RWPE2 (cell line): Measurements from ENCODE around the gene MED28.

ENCODE experiments used
- ATAC-seq: fragments of 200-7000 bp; cut with Tn5 transposase; 3 replicates; pipeline ENCODE4 v1.9.1; 2021; ENCODE audit warnings: low read depth
- DNase-seq: peaks from one replicate; pipeline ENCODE4 v3.0.0-alpha.2; 2020; ENCODE audit warnings: low spot score
- H3K27ac ChIP-seq: fragments of 450-650 bp; 2 replicates; pipeline ENCODE4 v1.5.1; 2017; ENCODE audit warnings: mild to moderate bottlenecking; ENCODE audit not compliant: poor library complexity, severe bottlenecking
- H3K27me3 ChIP-seq: fragments of 250-450 bp; sonication (Bioruptor Pico); 2 replicates; pipeline ENCODE4 v1.5.1; 2021; ENCODE audit warnings: mild to moderate bottlenecking, moderate library complexity; ENCODE audit not compliant: insufficient read depth, poor library complexity, severe bottlenecking
- H3K36me3 ChIP-seq: fragments of 250-450 bp; sonication (Bioruptor Pico); 2 replicates; pipeline ENCODE4 v1.5.1; 2020; ENCODE audit warnings: low read depth, mild to moderate bottlenecking, moderate library complexity
- H3K4me1 ChIP-seq: fragments of 250-450 bp; sonication (Bioruptor Pico); 2 replicates; pipeline ENCODE4 v1.5.1; 2021; ENCODE audit warnings: mild to moderate bottlenecking, moderate library complexity; ENCODE audit not compliant: insufficient read depth, poor library complexity, severe bottlenecking
- H3K4me3 ChIP-seq: fragments of 250-450 bp; sonication (Bioruptor Pico); 2 replicates; pipeline ENCODE4 v1.5.1; 2021; ENCODE audit warnings: mild to moderate bottlenecking, moderate library complexity; ENCODE audit not compliant: severe bottlenecking
- H3K9me3 ChIP-seq: fragments of 250-450 bp; sonication (Bioruptor Pico); 2 replicates; pipeline ENCODE4 v1.5.1; 2021; ENCODE audit warnings: mild to moderate bottlenecking, moderate library complexity; ENCODE audit not compliant: severe bottlenecking
- TF ChIP-seq, protein P1 (sequence below): fragments of 450-650 bp; IDR thresholded peaks from one replicate; pipeline ENCODE4 v1.5.1; 2017; ENCODE audit warnings: mild to moderate bottlenecking, moderate library complexity; ENCODE audit not compliant: poor library complexity, severe bottlenecking

MED28 gene

DNA sequence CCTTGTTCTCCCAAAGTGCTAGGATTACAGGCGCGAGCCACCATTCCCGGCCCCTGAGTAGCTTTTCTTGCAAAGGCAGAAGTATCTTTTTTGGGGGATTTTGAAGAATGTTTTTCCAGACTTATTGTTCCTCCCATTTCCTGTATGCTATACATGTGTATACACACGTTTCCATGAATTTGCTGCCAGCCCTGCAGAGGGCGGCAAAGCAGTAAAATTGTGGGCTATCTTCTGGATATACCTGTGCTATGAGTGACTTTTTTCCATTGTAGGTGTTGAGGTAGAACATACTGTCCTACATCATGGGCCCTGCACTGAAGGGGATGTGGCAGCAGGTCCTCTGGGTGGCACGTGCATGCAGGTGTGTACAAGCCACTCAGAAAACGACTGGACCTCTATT is 16.9 kb upstream of the MED28 start:
- Histone ChIP-seq H3K4me1 (no peaks in the 10 kb centered on the region), H3K36me3 (peaks cover 71% of the 10 kb centered on the region), H3K4me3 (no peak overlapping the region), H3K27ac (no peak overlapping the region), H3K9me3 (no peaks in the 10 kb centered on the region), H3K27me3 (no peaks in the 10 kb centered on the region)
- TF ChIP-seq, protein P1, sequence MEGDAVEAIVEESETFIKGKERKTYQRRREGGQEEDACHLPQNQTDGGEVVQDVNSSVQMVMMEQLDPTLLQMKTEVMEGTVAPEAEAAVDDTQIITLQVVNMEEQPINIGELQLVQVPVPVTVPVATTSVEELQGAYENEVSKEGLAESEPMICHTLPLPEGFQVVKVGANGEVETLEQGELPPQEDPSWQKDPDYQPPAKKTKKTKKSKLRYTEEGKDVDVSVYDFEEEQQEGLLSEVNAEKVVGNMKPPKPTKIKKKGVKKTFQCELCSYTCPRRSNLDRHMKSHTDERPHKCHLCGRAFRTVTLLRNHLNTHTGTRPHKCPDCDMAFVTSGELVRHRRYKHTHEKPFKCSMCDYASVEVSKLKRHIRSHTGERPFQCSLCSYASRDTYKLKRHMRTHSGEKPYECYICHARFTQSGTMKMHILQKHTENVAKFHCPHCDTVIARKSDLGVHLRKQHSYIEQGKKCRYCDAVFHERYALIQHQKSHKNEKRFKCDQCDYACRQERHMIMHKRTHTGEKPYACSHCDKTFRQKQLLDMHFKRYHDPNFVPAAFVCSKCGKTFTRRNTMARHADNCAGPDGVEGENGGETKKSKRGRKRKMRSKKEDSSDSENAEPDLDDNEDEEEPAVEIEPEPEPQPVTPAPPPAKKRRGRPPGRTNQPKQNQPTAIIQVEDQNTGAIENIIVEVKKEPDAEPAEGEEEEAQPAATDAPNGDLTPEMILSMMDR, result peak; percentile 41
- peak; percentile 76 for ATAC-seq
- no peak for DNase-seq

- ATAC-seq (no peak), DNase-seq (no peak)
- Histone ChIP-seq H3K9me3 (no peaks in the 10 kb centered on the region), H3K36me3 (peaks cover 65% of the 10 kb centered on the region), H3K27ac (no peak overlapping the region), H3K4me3 (no peak overlapping the region), H3K4me1 (no peaks in the 10 kb centered on the region), H3K27me3 (no peaks in the 10 kb centered on the region)
- TF ChIP-seq, protein P1, result no peak
These were observed 14.6 kb upstream of the MED28 start for GRCh38 chr4:17599826-17600225.

DNA sequence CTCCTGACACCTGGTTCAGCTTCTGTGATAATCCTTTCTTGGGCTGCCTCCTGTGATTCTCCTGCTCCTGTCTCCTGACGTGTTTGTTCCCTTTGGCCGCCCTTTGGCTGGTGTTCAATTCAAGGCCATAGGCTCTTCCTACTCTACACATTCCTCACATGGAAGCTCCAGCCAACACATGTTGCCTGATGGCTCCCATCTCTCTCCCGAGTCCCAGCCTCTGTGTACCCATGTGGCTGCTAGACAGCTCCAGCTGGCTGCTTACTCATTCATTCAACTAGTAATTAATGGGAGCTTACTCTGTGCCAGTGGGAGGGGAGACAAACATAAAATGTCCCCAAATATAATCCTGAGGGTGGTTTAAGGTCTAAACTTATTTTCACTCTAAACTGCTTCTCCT is 9.2 kb upstream of the MED28 start:
- Histone ChIP-seq H3K27ac (no peak overlapping the region), H3K4me1 (no peaks in the 10 kb centered on the region), H3K9me3 (no peaks in the 10 kb centered on the region), H3K4me3 (no peak overlapping the region), H3K27me3 (no peaks in the 10 kb centered on the region), H3K36me3 (peaks cover 39% of the 10 kb centered on the region)
- DNase-seq, result no peak
- ATAC-seq, result no peak
- TF ChIP-seq, protein P1, result no peak

DNA sequence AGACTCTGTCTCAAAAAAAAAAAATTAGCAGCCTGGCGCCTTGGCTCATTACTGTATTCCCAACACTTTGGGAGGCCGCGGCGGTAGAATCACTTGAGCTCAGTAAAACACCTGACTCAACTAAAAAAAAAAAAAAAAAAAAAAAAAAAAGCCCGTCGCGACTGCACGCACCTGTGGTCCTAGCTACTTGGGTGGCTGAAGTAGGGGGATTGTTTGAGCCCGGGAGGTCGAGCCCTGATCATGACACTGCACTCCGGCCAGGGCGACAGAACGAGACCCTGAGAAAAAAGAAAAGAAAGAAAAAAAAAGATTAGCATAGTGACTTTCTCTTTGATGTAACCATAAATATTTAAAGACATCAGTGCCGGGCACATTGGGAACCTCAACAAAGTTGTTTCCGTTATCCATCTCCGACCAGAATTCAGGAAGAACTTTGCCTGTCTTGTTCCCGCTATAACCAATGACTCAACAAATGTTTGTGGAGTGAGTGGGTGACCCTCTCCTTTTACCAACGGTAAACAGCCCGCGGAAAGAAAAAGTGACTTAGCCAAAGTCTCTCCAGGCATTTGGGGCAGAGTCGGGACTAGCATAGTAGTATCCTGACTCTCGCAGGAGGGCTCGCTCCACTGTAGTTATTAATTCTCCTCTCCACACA is 553 bp upstream of the MED28 start:
- no peaks in the 10 kb centered on the region for H3K27me3 ChIP-seq
- DNase-seq (no peak), ATAC-seq (peak; percentile 73)
- H3K9me3 ChIP-seq, result no peaks in the 10 kb centered on the region
- TF ChIP-seq, protein P1, result no peak
- H3K36me3 ChIP-seq, result peaks cover 23% of the 10 kb centered on the region
- peak overlapping the region; percentile 45 for H3K27ac ChIP-seq
- peak overlapping the region; percentile 87 for H3K4me3 ChIP-seq
- H3K4me1 ChIP-seq, result peaks cover 6% of the 10 kb centered on the region

DNA sequence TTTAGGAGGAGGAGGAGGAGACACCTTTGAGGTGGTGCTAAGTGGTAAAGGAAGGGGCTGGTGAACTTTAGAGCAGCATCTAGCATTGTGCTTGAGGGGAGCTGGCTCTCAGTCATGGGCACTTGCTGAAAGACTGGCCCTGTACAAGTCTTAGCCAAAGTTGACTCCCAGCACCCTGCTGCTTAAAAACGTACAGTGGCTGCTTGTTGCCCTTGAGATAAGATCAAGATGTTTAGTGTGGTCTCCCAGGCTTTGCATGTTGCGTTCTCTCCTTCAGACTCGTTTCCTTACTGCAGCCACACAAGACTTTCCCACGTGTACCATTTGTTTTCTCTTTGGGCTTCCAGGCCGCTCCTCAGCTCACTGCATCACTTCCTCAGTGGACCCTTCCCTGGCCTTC is 1.8 kb downstream of the MED28 start:
- Histone ChIP-seq H3K27me3 (no peaks in the 10 kb centered on the region), H3K9me3 (no peaks in the 10 kb centered on the region), H3K4me1 (peaks cover 6% of the 10 kb centered on the region), H3K36me3 (peaks cover 46% of the 10 kb centered on the region), H3K27ac (no peak overlapping the region), H3K4me3 (no peak overlapping the region)
- TF ChIP-seq, protein P1, result no peak
- ATAC-seq (no peak), DNase-seq (no peak)
